Type B pancreatic cell (in vitro differentiated cells): Measurements from ENCODE around the gene ACTR5. TPM values are rescaled to one million over a fixed set of nuclear protein-coding genes. Genes with fewer than 3 reads are reported as not detected.
A peak's percentile ranks its signal among the peaks of the same experiment; 100 is the strongest.

Experiments used
- DNase-seq: peaks from one replicate; pipeline ENCODE4 v3.0.0; 2021; ENCODE audit warnings: mixed read lengths; ENCODE audit not compliant: unreplicated experiment; ENCODE audit errors: extremely low spot score
- H3K27ac Mint-ChIP-seq: 2 replicates; pipeline ENCODE4 v1.8.0; 2021; ENCODE audit warnings: mild to moderate bottlenecking, mixed read lengths
- H3K27me3 Mint-ChIP-seq: 2 replicates; pipeline ENCODE4 v1.8.0; 2021; ENCODE audit warnings: mixed read lengths
- H3K36me3 Mint-ChIP-seq: 2 replicates; pipeline ENCODE4 v1.8.0; 2021; ENCODE audit warnings: mixed read lengths
- H3K4me1 Mint-ChIP-seq: one replicate; pipeline ENCODE4 v1.8.0; 2021; ENCODE audit warnings: mixed read lengths; ENCODE audit not compliant: unreplicated experiment
- H3K4me3 Mint-ChIP-seq: 2 replicates; pipeline ENCODE4 v1.8.0; 2021; ENCODE audit warnings: mild to moderate bottlenecking, mixed read lengths
- H3K9me3 Mint-ChIP-seq: 2 replicates; pipeline ENCODE4 v1.8.0; 2021; ENCODE audit warnings: mixed read lengths
- total RNA-seq: library from RNA; stranded (reverse); gene quantifications from 2 replicates; pipeline ENCODE4 v1.2.1, GENCODE V29; 2021; ENCODE audit warnings: low replicate concordance
- TF ChIP-seq, protein P1 (sequence below): fragments of 200-600 bp; sonication (generic); conservative IDR thresholded peaks from 2 replicates; pipeline ENCODE4 v1.5.0; 2021; ENCODE audit warnings: antibody characterized with exemption, mild to moderate bottlenecking

Gene ACTR5
- total RNA-seq, 1 donor from 2014 or later = 9.1 TPM

DNA sequence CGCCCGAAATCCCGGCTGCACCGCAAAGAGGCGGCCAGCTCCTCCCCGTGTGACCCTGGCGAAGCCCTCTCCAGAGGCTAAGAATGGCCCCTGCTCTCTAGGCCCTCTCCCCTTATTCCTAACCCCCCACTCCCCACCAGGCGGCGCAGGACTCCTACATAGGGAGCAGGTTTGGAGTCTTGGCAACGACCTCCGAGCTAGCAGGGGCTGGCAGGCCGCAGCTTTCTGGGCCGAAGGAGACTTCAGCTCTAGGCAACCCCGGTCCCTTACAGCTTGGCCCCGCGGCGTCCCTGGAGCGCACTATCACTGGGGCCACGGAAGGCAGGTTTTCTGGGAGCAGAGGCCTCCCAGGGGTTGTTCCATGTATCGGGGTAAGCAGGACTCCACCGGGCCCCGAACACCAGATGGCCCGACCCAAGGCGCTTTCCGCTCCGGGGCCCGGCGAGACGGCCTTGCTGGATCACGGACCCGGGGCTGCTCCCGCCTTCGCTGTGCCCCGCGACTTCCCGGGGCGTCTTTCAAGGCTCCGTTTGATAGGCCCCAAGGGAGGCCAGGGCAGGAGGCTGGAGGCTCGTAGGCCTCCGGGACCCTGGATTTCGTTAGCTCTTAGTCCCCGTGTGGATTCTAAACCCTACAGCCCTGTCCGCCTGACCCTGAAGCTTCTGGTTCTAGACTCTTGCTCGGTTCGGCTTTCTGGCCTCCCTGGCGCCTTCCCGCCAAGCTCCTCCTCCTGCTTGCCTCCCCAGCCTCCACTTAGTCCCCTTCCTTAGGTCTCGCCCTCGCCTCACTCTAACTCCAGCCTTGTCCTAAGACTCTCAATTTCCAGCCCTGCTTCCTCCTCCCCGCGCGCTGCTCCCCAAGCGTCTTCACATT lies 22.1 kb upstream of the ACTR5 start:
- DNase-seq = no peak
- H3K27me3 Mint-ChIP-seq = peaks cover 96% of the 10 kb centered on the region
- H3K36me3 Mint-ChIP-seq = peaks cover 4% of the 10 kb centered on the region
- H3K9me3 Mint-ChIP-seq = no peaks in the 10 kb centered on the region
- peak overlapping the region; percentile 43 for H3K27ac Mint-ChIP-seq
- peaks cover 47% of the 10 kb centered on the region for H3K4me1 Mint-ChIP-seq
- TF ChIP-seq, protein P1, sequence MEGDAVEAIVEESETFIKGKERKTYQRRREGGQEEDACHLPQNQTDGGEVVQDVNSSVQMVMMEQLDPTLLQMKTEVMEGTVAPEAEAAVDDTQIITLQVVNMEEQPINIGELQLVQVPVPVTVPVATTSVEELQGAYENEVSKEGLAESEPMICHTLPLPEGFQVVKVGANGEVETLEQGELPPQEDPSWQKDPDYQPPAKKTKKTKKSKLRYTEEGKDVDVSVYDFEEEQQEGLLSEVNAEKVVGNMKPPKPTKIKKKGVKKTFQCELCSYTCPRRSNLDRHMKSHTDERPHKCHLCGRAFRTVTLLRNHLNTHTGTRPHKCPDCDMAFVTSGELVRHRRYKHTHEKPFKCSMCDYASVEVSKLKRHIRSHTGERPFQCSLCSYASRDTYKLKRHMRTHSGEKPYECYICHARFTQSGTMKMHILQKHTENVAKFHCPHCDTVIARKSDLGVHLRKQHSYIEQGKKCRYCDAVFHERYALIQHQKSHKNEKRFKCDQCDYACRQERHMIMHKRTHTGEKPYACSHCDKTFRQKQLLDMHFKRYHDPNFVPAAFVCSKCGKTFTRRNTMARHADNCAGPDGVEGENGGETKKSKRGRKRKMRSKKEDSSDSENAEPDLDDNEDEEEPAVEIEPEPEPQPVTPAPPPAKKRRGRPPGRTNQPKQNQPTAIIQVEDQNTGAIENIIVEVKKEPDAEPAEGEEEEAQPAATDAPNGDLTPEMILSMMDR = peak; percentile 75
- H3K4me3 Mint-ChIP-seq = peak overlapping the region; percentile 80

DNA sequence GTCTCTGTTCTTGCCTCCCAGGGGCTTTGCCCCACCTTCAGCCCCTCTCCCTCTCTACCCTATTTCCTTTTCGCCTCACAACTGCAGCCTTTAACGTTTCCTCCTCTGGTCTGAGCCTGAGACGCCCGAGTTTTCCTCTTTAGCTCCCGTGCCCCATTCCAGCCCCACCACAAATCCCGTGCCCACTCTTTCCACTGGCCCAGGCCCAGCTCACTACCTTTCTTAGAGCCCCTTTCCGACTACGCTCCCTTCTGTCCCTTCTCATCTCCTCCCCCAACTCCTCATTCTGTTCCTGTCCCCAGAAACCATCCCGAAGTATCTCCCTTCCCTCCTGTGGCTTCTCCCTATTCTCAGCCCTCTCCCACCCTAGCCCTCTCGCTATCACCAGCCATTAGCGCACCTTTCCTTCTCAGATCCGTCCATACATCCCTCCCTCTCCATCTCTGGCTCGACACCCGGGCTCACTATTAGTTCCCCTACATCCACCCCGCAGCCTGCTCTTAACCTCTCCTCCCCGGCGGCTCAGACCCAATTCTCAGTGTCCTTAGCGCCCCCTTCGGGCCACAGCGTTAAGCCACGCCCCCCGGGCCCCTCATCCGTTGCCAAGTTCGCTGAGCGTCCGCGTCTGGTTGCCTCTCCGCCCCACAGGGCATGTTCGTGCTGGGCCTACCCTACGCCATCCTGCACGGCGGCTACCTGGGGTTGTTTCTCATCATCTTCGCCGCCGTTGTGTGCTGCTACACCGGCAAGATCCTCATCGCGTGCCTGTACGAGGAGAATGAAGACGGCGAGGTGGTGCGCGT lies 21.3 kb upstream of the ACTR5 start:
- DNase-seq = peak; percentile 76
- Mint-ChIP-seq H3K27ac (peak overlapping the region; percentile 36), H3K4me1 (peaks cover 47% of the 10 kb centered on the region), H3K27me3 (peaks cover 96% of the 10 kb centered on the region), H3K9me3 (no peaks in the 10 kb centered on the region), H3K4me3 (peak overlapping the region; percentile 68), H3K36me3 (peaks cover 4% of the 10 kb centered on the region)
- TF ChIP-seq, protein P1 = peak; percentile 60

DNA sequence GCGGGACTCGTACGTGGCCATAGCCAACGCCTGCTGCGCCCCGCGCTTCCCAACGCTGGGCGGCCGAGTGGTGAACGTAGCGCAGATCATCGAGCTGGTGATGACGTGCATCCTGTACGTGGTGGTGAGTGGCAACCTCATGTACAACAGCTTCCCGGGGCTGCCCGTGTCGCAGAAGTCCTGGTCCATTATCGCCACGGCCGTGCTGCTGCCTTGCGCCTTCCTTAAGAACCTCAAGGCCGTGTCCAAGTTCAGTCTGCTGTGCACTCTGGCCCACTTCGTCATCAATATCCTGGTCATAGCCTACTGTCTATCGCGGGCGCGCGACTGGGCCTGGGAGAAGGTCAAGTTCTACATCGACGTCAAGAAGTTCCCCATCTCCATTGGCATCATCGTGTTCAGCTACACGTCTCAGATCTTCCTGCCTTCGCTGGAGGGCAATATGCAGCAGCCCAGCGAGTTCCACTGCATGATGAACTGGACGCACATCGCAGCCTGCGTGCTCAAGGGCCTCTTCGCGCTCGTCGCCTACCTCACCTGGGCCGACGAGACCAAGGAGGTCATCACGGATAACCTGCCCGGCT lies 20.6 kb upstream of the ACTR5 start:
- H3K36me3 Mint-ChIP-seq = peaks cover 4% of the 10 kb centered on the region
- no peak overlapping the region for H3K27ac Mint-ChIP-seq
- peaks cover 47% of the 10 kb centered on the region for H3K4me1 Mint-ChIP-seq
- peak overlapping the region; percentile 68 for H3K4me3 Mint-ChIP-seq
- no peak for DNase-seq
- peaks cover 96% of the 10 kb centered on the region for H3K27me3 Mint-ChIP-seq
- TF ChIP-seq, protein P1 = no peak
- H3K9me3 Mint-ChIP-seq = no peaks in the 10 kb centered on the region

DNA sequence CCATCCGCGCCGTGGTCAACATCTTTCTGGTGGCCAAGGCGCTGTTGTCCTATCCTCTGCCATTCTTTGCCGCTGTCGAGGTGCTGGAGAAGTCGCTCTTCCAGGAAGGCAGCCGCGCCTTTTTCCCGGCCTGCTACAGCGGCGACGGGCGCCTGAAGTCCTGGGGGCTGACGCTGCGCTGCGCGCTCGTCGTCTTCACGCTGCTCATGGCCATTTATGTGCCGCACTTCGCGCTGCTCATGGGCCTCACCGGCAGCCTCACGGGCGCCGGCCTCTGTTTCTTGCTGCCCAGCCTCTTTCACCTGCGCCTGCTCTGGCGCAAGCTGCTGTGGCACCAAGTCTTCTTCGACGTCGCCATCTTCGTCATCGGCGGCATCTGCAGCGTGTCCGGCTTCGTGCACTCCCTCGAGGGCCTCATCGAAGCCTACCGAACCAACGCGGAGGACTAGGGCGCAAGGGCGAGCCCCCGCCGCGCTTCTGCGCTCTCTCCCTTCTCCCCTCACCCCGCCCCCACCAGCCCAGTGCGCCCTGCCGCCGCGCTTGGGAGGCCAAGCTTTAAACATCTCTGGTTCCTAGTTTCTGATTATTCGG lies 20.0 kb upstream of the ACTR5 start:
- H3K36me3 Mint-ChIP-seq = peaks cover 4% of the 10 kb centered on the region
- peaks cover 96% of the 10 kb centered on the region for H3K27me3 Mint-ChIP-seq
- H3K27ac Mint-ChIP-seq = no peak overlapping the region
- no peak for DNase-seq
- peak overlapping the region; percentile 68 for H3K4me3 Mint-ChIP-seq
- no peaks in the 10 kb centered on the region for H3K9me3 Mint-ChIP-seq
- TF ChIP-seq, protein P1 = no peak
- peaks cover 45% of the 10 kb centered on the region for H3K4me1 Mint-ChIP-seq

DNA sequence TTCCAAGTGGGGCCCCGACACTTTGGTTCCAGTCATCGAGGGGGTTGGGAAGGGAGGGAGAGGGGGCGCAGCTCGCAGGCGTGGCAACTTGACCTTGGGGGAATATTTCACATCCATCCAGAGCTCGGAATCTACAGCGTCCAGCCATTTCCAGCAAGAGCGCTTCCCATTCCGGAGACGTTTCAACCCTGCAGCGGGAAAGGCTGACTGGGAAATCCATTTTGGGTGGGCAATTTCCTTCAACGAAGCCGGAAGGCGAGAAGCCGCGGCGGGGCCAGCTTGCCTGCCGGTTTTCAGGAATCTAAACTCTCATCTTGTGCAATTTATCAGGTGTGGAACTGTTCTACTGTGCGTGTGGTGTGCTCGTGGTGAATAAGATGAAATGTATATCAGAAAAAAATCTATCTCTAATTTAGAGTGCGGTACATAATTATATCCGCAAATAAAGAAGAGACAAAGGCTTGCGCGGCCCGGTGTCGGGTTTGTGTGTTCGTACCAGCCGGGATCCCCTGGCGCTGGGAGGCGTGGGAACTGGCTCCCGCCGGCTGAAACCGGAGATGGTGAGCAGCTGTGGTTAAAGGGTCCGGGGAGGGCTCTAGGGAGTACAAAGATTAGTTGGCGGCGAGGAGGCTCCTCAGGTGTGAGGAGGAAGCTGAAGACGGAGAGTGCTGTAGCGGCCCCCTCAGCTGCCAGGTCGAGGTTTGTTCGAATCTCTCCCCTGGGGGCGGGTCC lies 19.2 kb upstream of the ACTR5 start:
- H3K27me3 Mint-ChIP-seq = peaks cover 98% of the 10 kb centered on the region

More for the DNA sequence above, 19.2 kb upstream of the ACTR5 start:
- H3K36me3 Mint-ChIP-seq = peaks cover 4% of the 10 kb centered on the region
- no peak overlapping the region for H3K27ac Mint-ChIP-seq
- H3K4me1 Mint-ChIP-seq = peaks cover 42% of the 10 kb centered on the region
- no peak for DNase-seq
- no peaks in the 10 kb centered on the region for H3K9me3 Mint-ChIP-seq
- H3K4me3 Mint-ChIP-seq = peak overlapping the region; percentile 64
- TF ChIP-seq, protein P1 = no peak
